ENCODE results near the gene KDM2A. TPM values are rescaled to one million over a fixed set of nuclear protein-coding genes. Genes with fewer than 3 reads are reported as not detected.

Gene KDM2A
- total and polyA plus RNA-seq, 2 experiments from 2014 or later = 25.0 to 54.1 TPM

DNA sequence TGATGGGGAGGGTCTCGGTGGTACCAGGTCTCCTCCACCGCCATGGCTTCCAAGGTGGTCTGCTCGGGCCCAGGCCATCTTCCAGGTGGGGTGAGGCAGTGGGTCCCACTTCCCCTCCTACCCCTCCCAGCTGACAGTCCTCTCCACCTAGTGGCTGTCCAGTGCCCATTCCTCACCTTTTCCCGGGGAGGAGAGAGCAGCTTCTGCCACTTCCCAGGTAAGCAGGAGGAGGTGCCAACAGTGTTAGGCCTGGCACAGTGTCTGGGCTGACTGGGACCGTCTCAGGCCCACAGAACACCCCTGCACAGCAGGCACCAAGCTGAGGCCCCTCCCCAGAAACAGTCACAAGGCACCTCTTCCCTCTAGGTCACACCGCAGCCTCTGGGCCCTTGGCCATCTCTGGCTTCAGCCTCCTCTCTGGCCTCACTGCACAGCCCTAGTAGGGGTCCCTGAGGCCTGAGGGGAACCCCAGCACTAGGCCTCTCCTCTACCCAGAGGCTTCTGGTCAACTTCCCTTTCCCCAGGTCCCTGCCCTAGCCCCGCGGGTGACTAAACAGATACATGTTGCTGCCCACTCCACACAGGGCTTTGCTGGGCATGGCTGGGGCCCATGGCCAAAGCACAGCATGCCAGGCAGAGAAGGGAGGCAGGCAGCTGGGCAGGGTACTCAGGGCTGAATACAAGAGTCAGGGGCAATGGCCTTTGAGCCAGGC lies 167.7 kb downstream of the KDM2A start:
- Mint-ChIP-seq H3K27ac (peak overlapping the region; percentile 63; the same call in 1 of the 2 replicates), H3K36me3 (ENCODE audit: low read depth) (peaks cover 25% of the 10 kb centered on the region), H3K4me1 (peaks cover 17% of the 10 kb centered on the region), H3K27me3 (ENCODE audit: insufficient read depth, low read depth, poor library complexity) (peaks cover 19% of the 10 kb centered on the region), H3K9me3 (no peaks in the 10 kb centered on the region), H3K4me3 (peak overlapping the region; percentile 71; the same call in 1 of the 3 replicates)
- Histone ChIP-seq H3K27me3 (ENCODE audit: insufficient read depth) (no peaks in the 10 kb centered on the region), H3K27ac (ENCODE audit: low read depth) (no peak overlapping the region), H3F3A (replicated peaks; ENCODE audit: low read depth) (0 out of 2 replicates have a peak, but pooled peaks cover 13% of the 10 kb centered on the region), H3K4me1 (ENCODE audit: insufficient read depth) (peaks cover 10% of the 10 kb centered on the region), H3K4me3 (no peak overlapping the region), H3K4me2 (no peak overlapping the region), H2AFZ (no peak overlapping the region), H3K9me2 (ENCODE audit: insufficient read depth) (no peaks in the 10 kb centered on the region), H3K79me2 (replicated peaks; ENCODE audit: insufficient read depth) (no peaks in the 10 kb centered on the region), H4K20me1 (replicated peaks; ENCODE audit: insufficient read depth) (no peaks in the 10 kb centered on the region), H3K36me3 (ENCODE audit: insufficient read depth) (peaks cover 7% of the 10 kb centered on the region)
- peak; percentile 40 for DNase-seq (ENCODE audit: low spot score)
- no peak for TF ChIP-seq JUNB (IDR thresholded peaks at IDR 0.05; ENCODE audit: unreplicated experiment)
- TF ChIP-seq, protein P1, sequence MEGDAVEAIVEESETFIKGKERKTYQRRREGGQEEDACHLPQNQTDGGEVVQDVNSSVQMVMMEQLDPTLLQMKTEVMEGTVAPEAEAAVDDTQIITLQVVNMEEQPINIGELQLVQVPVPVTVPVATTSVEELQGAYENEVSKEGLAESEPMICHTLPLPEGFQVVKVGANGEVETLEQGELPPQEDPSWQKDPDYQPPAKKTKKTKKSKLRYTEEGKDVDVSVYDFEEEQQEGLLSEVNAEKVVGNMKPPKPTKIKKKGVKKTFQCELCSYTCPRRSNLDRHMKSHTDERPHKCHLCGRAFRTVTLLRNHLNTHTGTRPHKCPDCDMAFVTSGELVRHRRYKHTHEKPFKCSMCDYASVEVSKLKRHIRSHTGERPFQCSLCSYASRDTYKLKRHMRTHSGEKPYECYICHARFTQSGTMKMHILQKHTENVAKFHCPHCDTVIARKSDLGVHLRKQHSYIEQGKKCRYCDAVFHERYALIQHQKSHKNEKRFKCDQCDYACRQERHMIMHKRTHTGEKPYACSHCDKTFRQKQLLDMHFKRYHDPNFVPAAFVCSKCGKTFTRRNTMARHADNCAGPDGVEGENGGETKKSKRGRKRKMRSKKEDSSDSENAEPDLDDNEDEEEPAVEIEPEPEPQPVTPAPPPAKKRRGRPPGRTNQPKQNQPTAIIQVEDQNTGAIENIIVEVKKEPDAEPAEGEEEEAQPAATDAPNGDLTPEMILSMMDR (conservative IDR thresholded peaks at IDR 0.05; ENCODE audit: low read depth in 2 of 2) = peak in 1 of 2 experiments; percentile 33; a peak in 2 of 4 replicates
- ATAC-seq = no peak

DNA sequence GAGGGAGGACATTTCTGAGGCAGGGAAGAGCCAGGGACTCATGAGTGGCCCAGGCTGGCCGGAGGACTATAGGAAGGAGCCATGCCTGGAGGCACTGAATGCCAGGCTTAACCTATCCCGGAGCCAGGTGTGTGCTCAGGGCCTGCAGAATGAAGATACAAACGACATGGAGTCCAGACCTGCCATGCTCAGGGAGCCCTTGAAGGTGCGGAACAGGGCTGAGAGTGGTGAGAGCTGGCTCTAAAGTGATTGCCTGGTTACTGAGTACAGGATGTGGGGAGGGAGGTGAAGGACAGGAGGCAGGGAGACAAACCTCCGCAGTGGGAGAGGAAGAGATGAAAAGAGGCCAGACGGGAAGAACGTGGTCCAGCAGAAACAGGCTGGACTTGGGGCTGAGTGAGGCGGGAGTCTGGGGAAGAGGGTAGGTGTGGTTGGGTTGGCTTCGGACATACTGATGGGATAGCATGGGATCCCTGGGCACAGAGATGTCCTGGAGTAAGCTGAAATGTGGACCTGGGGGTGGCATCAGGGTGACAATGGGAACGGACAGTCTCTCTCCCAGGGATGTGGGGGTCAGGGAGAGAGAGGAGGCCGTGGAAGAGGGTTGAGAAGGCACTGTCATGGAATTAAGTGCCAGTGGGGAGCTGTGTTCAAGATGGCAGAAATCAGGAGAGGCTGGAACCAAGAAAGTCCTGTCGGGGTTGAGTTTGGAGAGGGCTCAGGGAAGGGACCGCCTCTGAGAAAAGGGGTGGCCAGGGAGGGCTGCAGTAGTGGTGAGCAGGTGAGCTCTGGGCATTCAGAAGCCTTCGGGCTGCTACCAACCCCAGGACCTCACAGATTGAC lies 168.5 kb downstream of the KDM2A start:
- ATAC-seq (no peak), DNase-seq (ENCODE audit: low spot score) (no peak)
- H3K4me1 Mint-ChIP-seq = peaks cover 17% of the 10 kb centered on the region
- peak overlapping the region; percentile 63 for H3K27ac Mint-ChIP-seq
- Histone ChIP-seq H3K36me3 (ENCODE audit: insufficient read depth) (peaks cover 7% of the 10 kb centered on the region), H3K4me3 (peak overlapping the region; percentile 91), H4K20me1 (replicated peaks; ENCODE audit: insufficient read depth) (no peaks in the 10 kb centered on the region), H3K4me1 (ENCODE audit: insufficient read depth) (peaks cover 10% of the 10 kb centered on the region), H3K9me2 (ENCODE audit: insufficient read depth) (no peaks in the 10 kb centered on the region), H3K79me2 (replicated peaks; ENCODE audit: insufficient read depth) (no peaks in the 10 kb centered on the region), H3F3A (replicated peaks; ENCODE audit: low read depth) (0 out of 2 replicates have a peak, but pooled peaks cover 13% of the 10 kb centered on the region), H3K4me2 (peak overlapping the region; percentile 94), H3K27me3 (ENCODE audit: insufficient read depth) (no peaks in the 10 kb centered on the region), H2AFZ (no peak overlapping the region), H3K27ac (ENCODE audit: low read depth) (peak overlapping the region; percentile 96)
- H3K36me3 Mint-ChIP-seq (ENCODE audit: low read depth) = peaks cover 22% of the 10 kb centered on the region
- peak overlapping the region; percentile 71 for H3K4me3 Mint-ChIP-seq
- no peak for TF ChIP-seq EZH2 (IDR thresholded peaks at IDR 0.05; ENCODE audit: low read depth, unreplicated experiment)
- no peak for TF ChIP-seq ZNF114 (CRISPR knock-in tag; IDR thresholded peaks at IDR 0.05)
- no peak for TF ChIP-seq ZNF462 (CRISPR knock-in tag; IDR thresholded peaks at IDR 0.05)
- TF ChIP-seq STAT1 (IDR thresholded peaks at IDR 0.05; ENCODE audit: unreplicated experiment) = no peak
- TF ChIP-seq CREB1 (CRISPR knock-in tag; IDR thresholded peaks at IDR 0.05; ENCODE audit: low read depth) = no peak
- TF ChIP-seq, protein P1 (conservative IDR thresholded peaks at IDR 0.05; ENCODE audit: low read depth in 2 of 2) = no peak
- 0 out of 2 replicates have a peak, but pooled peaks have one; percentile 5 for TF ChIP-seq POLR2AphosphoS5 (IDR thresholded peaks at IDR 0.05; ENCODE audit: low read depth)
- H3K27me3 Mint-ChIP-seq (ENCODE audit: insufficient read depth, low read depth, poor library complexity) = peaks cover 19% of the 10 kb centered on the region
- no peaks in the 10 kb centered on the region for H3K9me3 Mint-ChIP-seq

All from GM23338 (cell line).